HEK293 (cell line): ENCODE data around the gene MAPK8IP3.
A peak's percentile ranks its signal among the peaks of the same experiment; 100 is the strongest.

Experiments used
- CTCF ChIA-PET: fragments of 350-600 bp; formaldehyde crosslinking; extraction: SDS; loops from one replicate; lab custom pipeline; 2021; ENCODE audit warnings: antibody characterized with exemption; lab: Yijun Ruan, JAX
- POLR2A ChIA-PET: fragments of 300-600 bp; formaldehyde crosslinking; extraction: SDS; loops from one replicate; lab custom pipeline; 2020; ENCODE audit warnings: antibody characterized with exemption, inconsistent platforms; lab: Yijun Ruan, JAX
- H3K27ac ChIP-seq: fragments of 200-500 bp; sonication (Bioruptor generic); 2 replicates; pipeline ENCODE4 v1.5.1; 2014; ENCODE audit warnings: low read depth, low read length, control low read depth, inconsistent platforms; ENCODE audit errors: extremely low read depth
- H3K36me3 ChIP-seq, 2 experiments: fragments of 200-500 bp in 1 of 2; sonication (Bioruptor generic) in 1 of 2; 1 replicate in 1 of 2; 2 replicates in 1 of 2; pipeline ENCODE4 v1.5.1; 2014 to 2017; ENCODE audit warnings: inconsistent platforms in 2 of 2, low read length in 2 of 2; ENCODE audit not compliant: control insufficient read depth in 2 of 2, insufficient read depth in 1 of 2
- H3K4me1 ChIP-seq: fragments of 200-500 bp; sonication (Bioruptor generic); 2 replicates; pipeline ENCODE4 v1.5.1; 2014; ENCODE audit warnings: mild to moderate bottlenecking, low read length, inconsistent platforms; ENCODE audit not compliant: control insufficient read depth, insufficient read depth
- H3K4me3 ChIP-seq: 2 replicates; pipeline ENCODE4 v1.5.1; 2011; ENCODE audit warnings: low read depth, mild to moderate bottlenecking, control low read depth, low read length, moderate library complexity
- H3K9me3 ChIP-seq: fragments of 200-500 bp; sonication (Bioruptor generic); 2 replicates; pipeline ENCODE4 v1.5.1; 2014; ENCODE audit warnings: low read depth, low read length, inconsistent platforms; ENCODE audit not compliant: control insufficient read depth, insufficient read depth
- ATF2 ChIP-seq: fragments of 450-650 bp; formaldehyde crosslinking; IDR thresholded peaks from 2 replicates; pipeline ENCODE4 v1.5.1; 2016; ENCODE audit warnings: missing biosample characterization, missing genetic modification characterization, low read depth
- CTCF ChIP-seq: fragments of 450-650 bp; formaldehyde crosslinking; IDR thresholded peaks from 2 replicates; pipeline ENCODE4 v1.5.1; 2016; ENCODE audit warnings: missing biosample characterization, missing genetic modification characterization
- EGR2 ChIP-seq: fragments of 450-650 bp; formaldehyde crosslinking; IDR thresholded peaks from 2 replicates; pipeline ENCODE4 v1.5.1; 2016; ENCODE audit warnings: low read depth, missing biosample characterization, missing genetic modification characterization
- KLF16 ChIP-seq: fragments of 450-650 bp; formaldehyde crosslinking; IDR thresholded peaks from 2 replicates; pipeline ENCODE4 v1.5.1; 2017; ENCODE audit warnings: missing biosample characterization, missing genetic modification characterization
- OVOL3 ChIP-seq: fragments of 450-650 bp; formaldehyde crosslinking; IDR thresholded peaks from 2 replicates; pipeline ENCODE4 v1.5.1; 2016; ENCODE audit warnings: missing biosample characterization, missing genetic modification characterization
- PRDM10 ChIP-seq: fragments of 450-650 bp; formaldehyde crosslinking; IDR thresholded peaks from 2 replicates; pipeline ENCODE4 v1.5.1; 2016; ENCODE audit warnings: missing biosample characterization, missing genetic modification characterization
- PRDM4 ChIP-seq: fragments of 450-650 bp; formaldehyde crosslinking; IDR thresholded peaks from 2 replicates; pipeline ENCODE4 v1.5.1; 2017; ENCODE audit warnings: missing biosample characterization, missing genetic modification characterization
- RBAK ChIP-seq: fragments of 450-650 bp; formaldehyde crosslinking; IDR thresholded peaks from 2 replicates; pipeline ENCODE4 v1.5.1; 2016; ENCODE audit warnings: missing biosample characterization, missing genetic modification characterization
- ZNF133 ChIP-seq: fragments of 450-650 bp; formaldehyde crosslinking; IDR thresholded peaks from 2 replicates; pipeline ENCODE4 v1.5.1; 2016; ENCODE audit warnings: missing biosample characterization, missing genetic modification characterization
- ZNF146 ChIP-seq: fragments of 450-650 bp; formaldehyde crosslinking; IDR thresholded peaks from 2 replicates; pipeline ENCODE4 v1.5.1; 2016; ENCODE audit warnings: missing biosample characterization, missing genetic modification characterization
- ZNF157 ChIP-seq: fragments of 450-650 bp; formaldehyde crosslinking; IDR thresholded peaks from 2 replicates; pipeline ENCODE4 v1.5.1; 2016; ENCODE audit warnings: missing biosample characterization, missing genetic modification characterization
- ZNF23 ChIP-seq: fragments of 450-650 bp; formaldehyde crosslinking; IDR thresholded peaks from 2 replicates; pipeline ENCODE4 v1.5.1; 2016; ENCODE audit warnings: missing biosample characterization, missing genetic modification characterization, borderline replicate concordance
- ZNF239 ChIP-seq: fragments of 450-650 bp; formaldehyde crosslinking; IDR thresholded peaks from 2 replicates; pipeline ENCODE4 v1.5.1; 2016; ENCODE audit warnings: missing biosample characterization, missing genetic modification characterization
- ZNF24 ChIP-seq: fragments of 450-650 bp; formaldehyde crosslinking; IDR thresholded peaks from 2 replicates; pipeline ENCODE4 v1.5.1; 2016; ENCODE audit warnings: missing biosample characterization, missing genetic modification characterization
- ZNF335 ChIP-seq: fragments of 450-650 bp; formaldehyde crosslinking; conservative IDR thresholded peaks from 2 replicates; pipeline ENCODE4 v1.5.1; 2016; ENCODE audit warnings: missing biosample characterization, missing genetic modification characterization
- ZNF341 ChIP-seq: fragments of 450-650 bp; formaldehyde crosslinking; IDR thresholded peaks from 2 replicates; pipeline ENCODE4; 2016; ENCODE audit warnings: low read depth, missing biosample characterization, missing genetic modification characterization
- ZNF362 ChIP-seq: fragments of 450-650 bp; formaldehyde crosslinking; IDR thresholded peaks from 2 replicates; pipeline ENCODE4 v1.5.1; 2016; ENCODE audit warnings: missing biosample characterization, missing genetic modification characterization
- ZNF394 ChIP-seq: fragments of 450-650 bp; formaldehyde crosslinking; IDR thresholded peaks from 2 replicates; pipeline ENCODE4 v1.5.1; 2016; ENCODE audit warnings: missing biosample characterization, missing genetic modification characterization, mild to moderate bottlenecking, moderate library complexity, borderline replicate concordance
- ZNF398 ChIP-seq: fragments of 450-650 bp; formaldehyde crosslinking; IDR thresholded peaks from 2 replicates; pipeline ENCODE4 v1.5.1; 2017; ENCODE audit warnings: missing biosample characterization, missing genetic modification characterization
- ZNF548 ChIP-seq: fragments of 450-650 bp; formaldehyde crosslinking; IDR thresholded peaks from 2 replicates; pipeline ENCODE4 v1.5.1; 2016; ENCODE audit warnings: missing biosample characterization, missing genetic modification characterization
- ZNF571 ChIP-seq: fragments of 450-650 bp; formaldehyde crosslinking; IDR thresholded peaks from 2 replicates; pipeline ENCODE4 v1.5.0; 2017; ENCODE audit warnings: missing biosample characterization, missing genetic modification characterization
- ZNF629 ChIP-seq: fragments of 450-650 bp; formaldehyde crosslinking; IDR thresholded peaks from 2 replicates; pipeline ENCODE4 v1.5.1; 2017; ENCODE audit warnings: missing biosample characterization, missing genetic modification characterization
- ZNF639 ChIP-seq: fragments of 450-650 bp; formaldehyde crosslinking; IDR thresholded peaks from 2 replicates; pipeline ENCODE4 v1.5.1; 2016; ENCODE audit warnings: missing biosample characterization, missing genetic modification characterization
- ZNF658 ChIP-seq: fragments of 450-650 bp; formaldehyde crosslinking; IDR thresholded peaks from 2 replicates; pipeline ENCODE4; 2016; ENCODE audit warnings: missing biosample characterization, missing genetic modification characterization
- ZNF701 ChIP-seq: fragments of 450-650 bp; formaldehyde crosslinking; IDR thresholded peaks from 2 replicates; pipeline ENCODE4 v1.5.1; 2016; ENCODE audit warnings: missing biosample characterization, missing genetic modification characterization

Gene MAPK8IP3

GRCh38 chr16:1812732-1813163 is 106.8 kb downstream of the MAPK8IP3 start:
- peaks cover 3 to 60% of the 10 kb centered on the region in 2 experiments; a peak in 2 of 3 replicates for H3K36me3 ChIP-seq
- CTCF ChIA-PET: interaction anchor here (0.7 to 1.0 kb wide), 3 partner anchors 11 to 115 kb away, joined by 3 to 4 read pairs (median 3); no protein-coding TSS in a partner anchor
- POLR2A ChIA-PET: no interaction called here
- H3K27ac ChIP-seq: no peak overlapping the region
- H3K9me3 ChIP-seq: no peaks in the 10 kb centered on the region
- no peaks in the 10 kb centered on the region for H3K4me1 ChIP-seq
- no peak overlapping the region for H3K4me3 ChIP-seq
- TF ChIP-seq OVOL3 (no peak), ZNF658 (tag by site-specific recombination) (no peak), KLF16 (tag by site-specific recombination) (peak; percentile 62; the same call in 1 of the 2 replicates), ZNF362 (tag by site-specific recombination) (no peak), PRDM4 (tag by site-specific recombination) (peak; percentile 72), ZNF629 (tag by site-specific recombination) (no peak), EGR2 (peak; percentile 96), ZNF394 (tag by site-specific recombination) (no peak), ZNF146 (tag by site-specific recombination) (no peak), ZNF341 (tag by site-specific recombination) (0 out of 2 replicates have a peak, but pooled peaks have one; percentile 12), ZNF335 (tag by site-specific recombination) (no peak), ATF2 (tag by site-specific recombination) (no peak), ZNF24 (tag by site-specific recombination) (no peak), ZNF639 (tag by site-specific recombination) (no peak), ZNF701 (tag by site-specific recombination) (no peak), ZNF398 (tag by site-specific recombination) (no peak), RBAK (no peak), ZNF133 (no peak), PRDM10 (tag by site-specific recombination) (peak; percentile 31; the same call in 1 of the 2 replicates), ZNF571 (tag by site-specific recombination) (no peak), ZNF23 (tag by site-specific recombination) (no peak), CTCF (tag by site-specific recombination) (peak; percentile 85), ZNF157 (tag by site-specific recombination) (no peak), ZNF548 (tag by site-specific recombination) (no peak), ZNF239 (no peak)
